Epithelial cell of prostate (primary cell): ENCODE measurements around the gene SPSB4.

ENCODE experiments used
- DNase-seq: peaks from one replicate; pipeline ENCODE4 v3.0.0-alpha.2; 2011; ENCODE audit warnings: low read depth, low spot score
- H3K27ac ChIP-seq: fragments of 450-650 bp; 2 replicates; pipeline ENCODE4 v1.5.1; 2017; ENCODE audit warnings: mild to moderate bottlenecking

SPSB4 gene

DNA sequence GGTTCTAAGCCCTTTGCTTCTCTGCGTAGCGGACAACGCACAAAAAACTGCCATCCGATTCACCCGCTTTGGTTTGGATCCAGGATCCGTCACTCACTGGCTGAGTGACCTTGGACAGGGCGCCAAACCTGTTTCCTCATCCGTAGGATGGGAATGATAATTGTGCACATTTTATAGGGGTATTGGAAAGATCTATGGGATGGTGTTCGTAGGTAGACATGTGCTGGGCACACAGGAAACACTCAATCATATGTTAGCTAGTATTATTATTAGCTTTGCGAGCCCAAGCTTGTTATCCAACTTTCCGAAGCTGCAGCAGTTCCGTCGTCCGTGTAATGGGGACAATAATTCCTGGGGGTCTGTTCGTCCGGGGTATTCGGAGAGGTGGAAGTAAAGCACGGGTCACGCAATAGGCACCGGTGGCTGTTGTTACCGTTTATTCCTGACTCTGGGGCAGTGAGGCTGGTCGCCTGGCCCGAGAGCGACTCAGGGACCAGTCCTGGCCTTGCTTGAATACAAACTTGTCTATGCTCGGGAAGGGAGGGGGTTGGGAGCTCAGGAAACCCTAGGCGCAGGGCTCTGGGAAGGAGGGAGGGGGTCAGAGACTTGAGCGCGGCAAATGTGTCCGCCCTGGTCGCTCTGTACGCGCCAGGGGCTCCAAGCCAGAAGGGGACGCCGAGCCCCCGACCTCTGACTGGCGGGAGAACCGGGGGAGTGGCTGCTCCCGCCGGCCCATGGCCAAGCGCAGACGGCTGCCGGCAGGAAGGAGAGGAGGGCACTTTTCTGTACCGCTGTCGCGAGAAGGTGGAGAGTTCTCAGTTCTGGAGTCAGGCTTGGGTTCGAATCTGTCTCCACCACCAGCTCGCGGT lies 1.3 kb downstream of the SPSB4 start:
- H3K27ac ChIP-seq: no peak overlapping the region
- DNase-seq: no peak

DNA sequence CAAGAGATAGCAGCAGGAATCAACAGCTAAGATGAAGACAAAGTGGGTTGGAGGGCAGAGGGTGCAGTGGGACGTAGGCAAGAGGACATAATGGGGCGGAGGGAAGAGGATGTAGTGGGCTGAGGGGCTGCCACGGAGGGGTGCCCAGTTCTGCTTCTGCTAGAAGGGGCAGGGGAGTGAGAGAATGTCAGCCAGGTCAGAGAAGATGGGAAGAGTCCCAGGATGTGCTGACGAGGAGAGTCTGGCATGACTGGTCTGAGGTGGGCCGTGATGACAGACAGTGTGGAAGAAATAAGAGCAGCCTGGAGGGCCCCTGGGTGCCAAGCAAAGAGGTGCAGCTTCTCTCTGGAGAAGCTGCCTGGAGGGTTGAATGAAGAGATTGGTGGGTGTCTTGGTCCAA lies 4.0 kb downstream of the SPSB4 start:
- no peak for DNase-seq
- no peak overlapping the region for H3K27ac ChIP-seq

DNA sequence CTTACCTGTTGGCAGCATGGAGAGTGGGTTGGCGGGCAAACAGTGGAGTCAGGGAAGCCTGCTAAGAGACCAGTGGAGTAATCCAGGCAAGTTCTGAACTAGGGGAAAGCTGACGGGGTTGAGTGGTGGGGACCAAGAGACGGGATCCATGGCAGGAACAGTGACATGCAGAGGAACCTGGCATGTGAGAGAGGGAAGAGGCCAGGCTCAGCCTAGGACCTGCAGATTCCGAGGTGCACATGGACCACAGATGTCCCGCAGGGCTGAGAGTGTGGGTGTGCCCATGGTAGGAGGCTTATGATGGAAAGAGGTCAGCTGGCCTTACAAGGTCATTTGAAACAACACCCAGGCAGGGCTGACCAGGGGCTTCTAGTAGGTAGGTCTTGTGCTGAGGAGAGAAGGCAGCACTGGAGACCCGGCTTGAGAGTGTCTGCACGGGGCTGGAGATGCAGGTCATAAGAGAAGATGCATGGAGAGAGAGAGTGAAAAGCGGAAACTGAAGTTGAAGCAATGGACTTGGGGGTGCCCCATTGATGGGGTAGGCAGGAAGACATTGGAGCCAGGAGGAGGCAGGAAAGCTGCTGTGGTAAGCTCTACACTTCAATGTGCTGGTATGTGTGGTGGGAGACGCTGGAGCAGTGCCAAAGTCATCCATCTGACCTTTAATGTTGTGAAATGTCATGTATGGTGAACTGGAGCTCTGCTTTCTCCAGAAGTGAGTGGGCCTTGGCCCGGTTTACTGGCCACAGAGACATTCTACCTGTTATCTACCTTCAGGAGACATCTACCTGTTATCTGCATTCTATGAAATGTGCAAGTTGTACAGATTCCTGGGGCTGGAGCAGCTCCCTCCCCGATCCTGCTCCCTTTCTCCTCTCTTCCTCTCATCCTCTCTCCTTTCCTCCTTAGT lies 4.6 kb downstream of the SPSB4 start:
- H3K27ac ChIP-seq: no peak overlapping the region
- DNase-seq: no peak

DNA sequence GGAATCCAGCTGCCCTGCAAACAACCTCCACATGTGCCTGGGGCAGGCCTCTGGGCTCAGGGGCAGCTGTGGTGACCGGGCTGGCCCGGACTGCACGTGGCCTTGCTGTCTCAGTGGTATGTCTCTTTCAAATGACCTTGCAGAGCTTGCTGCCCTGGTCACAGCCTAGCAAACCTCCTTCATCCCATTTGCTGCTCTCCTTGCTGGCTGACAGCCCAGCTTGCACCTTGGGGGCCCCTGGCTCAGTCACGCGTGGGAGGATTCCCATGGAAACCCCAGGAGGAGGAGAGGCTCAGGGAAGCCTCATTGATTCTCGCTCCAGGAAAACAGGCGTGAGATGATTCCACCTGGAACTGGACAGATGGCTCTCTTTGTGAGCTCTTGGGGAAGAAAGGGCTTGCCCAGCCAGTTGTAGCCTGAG lies 5.6 kb downstream of the SPSB4 start:
- H3K27ac ChIP-seq: no peak overlapping the region
- no peak for DNase-seq

DNA sequence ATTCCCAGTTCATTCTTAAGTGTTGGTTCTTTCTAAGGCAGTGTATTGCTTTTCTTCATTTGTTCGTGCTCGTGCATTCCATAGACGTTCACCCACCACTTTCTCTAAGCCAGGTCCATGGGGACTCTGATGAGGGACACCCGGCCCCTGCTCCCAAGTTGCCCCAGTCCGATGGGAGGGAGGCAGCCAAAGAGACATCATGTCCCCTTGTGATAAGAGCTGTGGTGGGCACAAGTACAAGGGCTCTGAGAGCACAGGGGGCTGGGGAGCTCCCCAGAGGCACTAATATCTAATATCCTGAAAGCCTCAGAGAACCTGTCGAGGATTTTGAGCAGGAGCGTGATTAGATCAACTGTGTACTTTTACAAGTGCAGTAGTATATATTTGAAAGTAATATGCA lies 6.3 kb downstream of the SPSB4 start:
- DNase-seq: no peak

DNA sequence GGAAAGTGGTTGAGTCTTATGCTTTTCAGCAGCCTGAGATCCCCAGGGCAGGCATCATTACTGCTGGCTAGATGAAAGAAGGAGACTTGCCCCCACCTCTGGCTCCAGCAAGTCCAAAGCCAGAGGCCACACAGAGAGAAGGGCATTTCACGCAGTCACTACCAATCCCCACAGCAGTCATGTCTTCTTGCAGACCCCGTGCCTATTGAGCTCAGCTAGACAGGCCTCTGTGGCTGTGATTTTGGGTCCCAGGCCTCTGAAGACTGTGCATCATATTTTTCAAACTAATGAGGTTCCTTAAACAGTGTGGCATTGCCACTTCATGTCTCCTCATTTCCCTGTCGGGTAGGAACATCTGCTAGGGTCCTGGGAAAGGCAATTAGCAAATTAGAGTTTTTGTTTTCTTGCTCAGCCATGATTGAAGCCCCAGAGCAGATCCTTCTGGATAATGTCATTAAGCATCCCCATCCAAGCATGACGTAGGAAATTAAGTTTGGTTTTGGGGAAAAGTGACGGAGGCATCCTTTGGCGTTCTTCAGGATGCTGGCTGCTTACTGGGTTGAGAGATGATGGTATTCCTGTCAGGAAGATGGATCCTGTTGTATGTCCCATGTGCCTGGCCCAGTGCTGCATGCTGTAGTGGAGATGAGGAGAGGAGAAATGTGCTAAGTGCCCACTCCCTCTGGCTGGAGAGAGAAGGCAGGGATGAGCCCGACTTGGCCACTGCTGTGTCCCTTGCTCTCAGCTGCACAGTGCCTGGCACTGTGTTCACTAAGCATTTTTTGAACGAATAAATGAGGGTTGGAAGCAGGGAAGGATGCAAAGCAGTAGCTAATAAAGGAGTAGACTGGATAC lies 7.0 kb downstream of the SPSB4 start:
- no peak for DNase-seq

More for the DNA sequence above, 6.3 kb downstream of the SPSB4 start:
- no peak overlapping the region for H3K27ac ChIP-seq

DNA sequence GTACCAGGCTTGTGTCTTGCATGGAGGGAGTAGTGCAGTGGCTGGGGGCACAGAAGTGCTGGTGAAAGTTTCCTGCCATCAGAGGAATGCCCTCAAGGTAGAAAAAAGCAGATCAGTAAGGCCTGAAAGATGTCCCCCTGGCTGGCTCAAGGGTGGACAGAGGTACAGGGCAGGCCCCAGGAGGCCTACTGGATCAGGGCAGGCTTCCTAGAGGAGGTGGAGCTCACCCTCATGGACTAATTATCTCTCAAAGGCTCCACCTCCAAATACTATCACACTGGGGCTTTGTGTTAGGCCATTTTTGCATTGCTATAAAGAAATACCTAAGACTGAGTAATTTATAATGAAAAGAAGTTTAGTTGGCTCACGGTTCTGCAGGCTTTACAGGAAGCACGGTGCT lies 7.8 kb downstream of the SPSB4 start:
- H3K27ac ChIP-seq: no peak overlapping the region
- no peak for DNase-seq

More for the DNA sequence above, 7.0 kb downstream of the SPSB4 start:
- H3K27ac ChIP-seq: no peak overlapping the region

DNA sequence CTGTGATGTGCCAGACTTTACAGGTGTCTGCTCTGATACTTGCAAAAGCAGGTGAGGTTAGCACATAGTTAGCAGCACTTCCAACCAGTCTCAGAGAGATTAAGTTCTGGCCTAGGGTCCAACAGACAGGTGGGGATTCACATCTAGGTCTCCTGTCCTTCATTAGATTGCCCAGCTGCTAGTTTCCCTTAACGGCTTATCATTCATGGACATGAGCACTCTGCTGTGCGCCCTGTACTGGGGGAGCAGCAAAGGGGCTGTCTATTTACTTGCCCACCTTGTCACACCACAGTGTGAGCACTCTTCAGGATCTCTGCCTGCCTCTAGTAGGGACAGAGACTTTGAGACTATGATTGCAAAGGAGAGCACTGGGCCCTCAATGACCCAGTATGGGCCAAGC lies 8.7 kb downstream of the SPSB4 start:
- no peak for DNase-seq
- H3K27ac ChIP-seq: no peak overlapping the region

DNA sequence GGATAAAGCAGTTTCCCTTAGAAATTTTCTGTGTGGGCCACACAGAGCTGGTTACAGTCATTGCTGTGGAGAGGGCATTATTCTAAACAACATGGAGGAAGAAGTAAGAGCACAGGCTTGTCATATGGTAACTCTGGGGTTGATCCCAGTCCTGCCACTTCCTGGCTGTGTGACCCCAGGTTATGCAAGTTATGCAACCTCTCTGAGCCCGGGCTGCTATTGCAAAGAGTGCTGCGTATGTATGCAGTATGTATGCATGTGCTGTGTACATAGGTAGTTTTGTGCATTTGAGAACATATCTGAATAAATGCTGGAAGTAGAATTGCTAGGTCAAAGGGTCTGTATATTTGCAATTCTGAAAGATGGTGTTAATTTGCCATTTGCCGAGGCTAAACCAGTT lies 9.2 kb downstream of the SPSB4 start:
- DNase-seq: no peak
- H3K27ac ChIP-seq: no peak overlapping the region

DNA sequence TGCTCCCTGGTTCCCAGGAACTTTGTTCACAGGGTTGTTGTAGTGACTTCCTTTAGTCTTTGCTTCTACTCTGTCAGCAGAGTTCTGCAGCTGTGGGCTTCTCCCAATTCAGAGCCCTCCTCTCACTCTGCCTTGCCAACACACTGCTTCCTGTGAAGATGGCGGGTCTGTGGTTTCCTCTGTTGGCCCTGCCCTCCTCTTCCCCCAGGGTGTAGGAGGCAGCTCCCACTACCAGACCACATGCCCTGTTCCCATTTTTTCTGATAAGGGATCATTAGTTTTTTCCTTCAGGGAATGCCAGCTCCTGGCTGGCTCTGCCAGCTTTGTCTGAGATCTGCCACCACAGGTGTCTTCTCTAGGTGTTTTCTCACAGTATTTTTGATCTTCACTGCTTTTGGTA lies 12.7 kb downstream of the SPSB4 start:
- no peak overlapping the region for H3K27ac ChIP-seq
- DNase-seq: no peak

DNA sequence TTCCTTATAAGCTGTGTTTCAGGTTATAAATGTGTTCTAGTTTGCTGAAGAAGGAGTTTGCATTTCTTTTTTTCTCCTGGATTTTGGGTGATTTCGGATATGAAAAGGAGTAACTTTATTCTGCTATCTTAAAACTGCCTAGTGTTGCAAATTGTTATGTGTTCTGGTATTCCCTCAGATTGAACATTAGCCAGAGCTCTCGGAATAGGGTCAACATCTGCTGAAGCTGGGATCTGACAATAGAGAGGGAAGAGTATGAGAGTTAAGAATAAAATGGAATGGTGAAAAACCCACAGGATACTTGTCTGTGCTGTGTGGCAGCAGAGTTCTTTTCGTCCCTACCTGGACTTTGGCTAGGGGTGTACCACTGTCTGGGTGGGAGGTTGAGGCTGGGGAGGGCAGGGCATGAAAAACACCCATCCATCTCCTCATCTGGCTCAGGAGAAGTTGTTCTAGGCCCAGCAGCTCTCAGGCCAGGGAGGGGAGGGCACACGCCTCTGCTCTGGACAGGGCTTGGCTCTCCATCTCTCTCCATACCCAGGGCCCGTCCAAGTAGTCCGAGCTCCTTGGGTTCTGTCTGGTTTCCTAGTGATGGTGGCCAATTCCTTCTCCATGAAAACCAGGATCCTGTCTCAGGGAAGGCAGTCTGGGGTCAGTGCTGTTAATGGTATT lies 13.2 kb downstream of the SPSB4 start:
- DNase-seq: no peak
- H3K27ac ChIP-seq: no peak overlapping the region

DNA sequence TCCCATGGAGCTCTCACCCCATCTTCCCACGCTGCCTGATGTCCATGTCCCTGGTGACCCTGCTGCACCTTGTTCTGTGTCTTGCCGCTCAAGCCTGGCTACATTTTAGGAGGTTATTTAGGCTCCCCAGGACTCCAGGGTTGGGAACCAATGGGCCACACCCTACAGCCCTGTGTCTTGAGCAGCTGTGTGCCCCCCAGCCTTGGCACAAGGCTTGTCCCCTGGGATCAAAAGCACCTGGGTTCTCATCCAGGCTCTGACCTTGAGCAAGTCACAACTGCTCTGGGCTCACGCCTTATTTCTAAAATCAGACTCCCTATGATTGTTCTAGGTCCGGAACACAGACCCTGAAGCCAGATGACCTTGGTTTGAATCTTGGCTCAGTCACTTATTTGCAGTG lies 14.1 kb downstream of the SPSB4 start:
- H3K27ac ChIP-seq: no peak overlapping the region
- DNase-seq: no peak

DNA sequence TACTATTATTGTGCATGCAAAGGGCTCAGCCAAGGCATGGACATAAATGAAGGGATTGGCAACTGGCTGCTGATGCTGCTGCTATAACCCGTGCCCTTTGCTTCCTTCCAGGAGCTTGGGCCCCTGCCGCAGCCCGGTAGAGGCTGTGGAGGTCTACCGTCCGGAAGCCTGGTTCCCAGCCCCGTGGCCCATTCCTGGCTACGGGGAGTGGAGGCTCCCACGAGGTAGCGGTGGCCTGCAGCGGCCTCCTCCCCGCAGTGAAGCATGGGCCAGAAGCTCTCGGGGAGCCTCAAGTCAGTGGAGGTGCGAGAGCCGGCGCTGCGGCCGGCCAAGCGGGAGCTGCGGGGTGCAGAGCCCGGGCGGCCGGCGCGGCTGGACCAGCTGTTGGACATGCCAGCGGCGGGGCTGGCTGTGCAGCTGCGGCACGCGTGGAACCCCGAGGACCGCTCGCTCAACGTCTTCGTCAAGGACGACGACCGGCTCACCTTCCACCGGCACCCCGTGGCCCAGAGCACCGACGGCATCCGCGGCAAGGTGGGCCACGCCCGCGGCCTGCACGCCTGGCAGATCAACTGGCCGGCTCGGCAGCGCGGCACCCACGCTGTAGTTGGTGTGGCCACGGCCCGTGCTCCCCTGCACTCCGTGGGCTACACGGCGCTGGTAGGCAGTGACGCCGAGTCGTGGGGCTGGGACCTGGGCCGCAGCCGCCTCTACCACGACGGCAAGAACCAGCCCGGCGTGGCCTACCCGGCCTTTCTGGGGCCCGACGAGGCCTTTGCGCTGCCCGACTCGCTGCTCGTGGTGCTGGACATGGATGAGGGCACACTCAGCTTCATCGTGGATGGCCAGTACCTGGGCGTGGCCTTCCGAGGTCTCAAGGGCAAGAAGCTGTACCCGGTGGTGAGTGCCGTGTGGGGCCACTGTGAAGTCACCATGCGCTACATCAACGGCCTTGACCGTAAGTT lies 15.0 kb downstream of the SPSB4 start:
- no peak overlapping the region for H3K27ac ChIP-seq
- no peak for DNase-seq

DNA sequence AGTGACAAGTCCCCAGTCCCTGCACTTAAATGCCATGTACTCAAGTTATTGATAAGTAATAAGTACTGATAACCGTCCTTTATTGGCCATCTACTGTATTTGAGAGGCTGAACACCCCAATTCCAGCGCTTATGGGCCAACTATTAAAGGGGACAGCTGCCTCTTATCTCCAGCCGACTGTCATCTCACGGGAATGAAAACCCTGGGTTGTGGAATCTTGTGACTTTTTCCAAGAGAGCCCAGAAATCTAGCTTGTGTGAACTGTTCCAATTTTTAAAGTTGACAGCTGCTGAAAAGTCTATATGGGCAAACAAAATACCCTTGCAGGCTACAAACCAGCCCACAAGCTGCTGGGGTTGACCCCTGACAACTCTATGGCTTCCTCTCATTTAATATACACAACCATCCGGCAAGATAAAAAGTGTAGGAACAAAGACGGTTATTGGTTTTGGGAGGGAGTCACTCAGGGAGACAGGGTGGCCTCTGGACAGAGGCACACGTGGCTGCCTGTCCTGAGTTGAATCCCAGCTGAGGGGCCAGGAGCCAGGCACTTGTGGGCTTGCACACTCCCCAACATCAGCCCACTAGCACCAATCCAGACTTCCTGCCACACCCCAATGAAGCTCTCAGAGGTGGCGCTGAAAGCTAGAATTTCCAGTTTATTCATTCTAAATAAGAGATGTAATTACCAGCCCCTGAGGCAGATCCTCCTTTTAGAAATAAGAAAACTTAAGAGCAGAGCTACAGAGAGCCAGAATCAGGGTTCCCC lies 16.2 kb downstream of the SPSB4 start:
- H3K27ac ChIP-seq: no peak overlapping the region
- no peak for DNase-seq

DNA sequence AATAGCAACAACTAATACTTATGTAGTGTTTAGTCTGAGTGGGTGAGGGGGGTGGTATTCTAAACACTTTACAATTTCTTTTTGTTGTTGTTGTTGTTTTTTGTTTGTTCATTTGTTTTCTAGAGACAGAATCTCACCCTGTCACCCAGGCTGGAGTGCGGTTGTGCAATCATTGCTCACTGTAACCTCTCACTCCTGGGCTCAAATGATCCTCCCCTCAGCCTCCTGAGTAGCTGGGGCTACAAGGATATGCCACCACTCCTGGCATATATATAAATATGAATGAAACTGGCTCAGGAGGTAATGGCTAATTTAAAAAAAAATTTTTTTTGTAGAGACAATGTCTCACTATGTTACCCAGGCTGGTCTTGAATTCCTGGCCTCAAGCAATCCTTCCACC lies 19.1 kb downstream of the SPSB4 start:
- H3K27ac ChIP-seq: no peak overlapping the region
- no peak for DNase-seq

DNA sequence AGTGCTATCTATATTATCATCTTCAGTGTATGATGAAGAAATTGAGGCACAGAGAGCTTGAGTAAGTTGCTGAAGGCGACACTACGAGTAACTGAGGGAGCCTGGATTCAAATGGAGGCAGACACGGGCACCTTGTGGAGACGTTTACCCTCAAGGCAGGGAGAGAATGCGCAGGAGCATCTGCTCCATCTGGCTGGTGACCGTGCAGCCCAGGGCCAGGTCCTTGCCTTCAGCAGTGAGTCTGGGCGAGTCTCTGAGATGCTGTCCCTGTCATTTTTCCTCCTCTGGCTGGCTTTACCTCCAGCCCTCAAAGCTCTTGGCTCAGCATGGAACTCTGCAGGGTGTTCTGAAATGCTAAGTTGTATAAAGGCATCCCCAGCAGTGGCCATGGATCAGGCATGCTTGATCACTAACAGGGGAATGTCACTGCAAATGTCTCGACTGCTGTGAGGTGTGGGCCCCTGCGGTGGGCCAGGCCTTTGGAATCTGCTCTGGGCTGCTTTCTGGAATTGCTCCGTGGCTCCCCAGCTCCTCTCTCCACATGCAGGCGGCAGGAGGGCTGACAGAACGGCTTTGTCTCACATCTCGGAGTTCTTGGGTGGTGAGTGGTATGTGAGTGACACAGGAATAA lies 19.7 kb downstream of the SPSB4 start:
- DNase-seq: no peak
- H3K27ac ChIP-seq: no peak overlapping the region

DNA sequence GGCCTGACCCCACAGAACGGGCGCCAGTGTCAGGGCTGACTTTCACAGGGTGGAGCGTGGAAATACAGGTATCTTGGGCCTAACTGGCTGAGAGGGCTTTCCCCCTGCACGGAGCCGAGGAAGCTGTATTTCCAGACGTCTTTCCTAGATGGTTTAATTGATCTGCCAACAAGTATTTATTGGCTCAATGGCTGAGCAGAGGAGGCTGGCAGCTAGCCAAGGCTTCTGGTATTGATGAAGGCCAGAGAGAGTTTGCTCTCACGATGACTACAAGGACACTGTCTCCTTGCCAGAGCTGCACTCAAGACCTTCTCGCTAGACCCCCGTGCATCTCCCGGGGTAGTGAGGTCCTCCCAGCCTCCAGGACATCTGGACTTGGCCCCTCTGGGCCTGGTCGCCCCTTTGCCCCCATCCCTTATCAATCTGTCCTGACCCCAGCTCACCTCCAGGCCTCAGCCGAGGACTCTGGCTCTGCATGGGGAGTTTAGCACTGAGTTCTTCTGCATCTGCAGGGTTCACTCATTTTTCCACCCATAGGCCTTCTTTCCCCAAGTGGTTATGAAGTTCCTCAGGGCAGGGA lies 20.6 kb downstream of the SPSB4 start:
- H3K27ac ChIP-seq: no peak overlapping the region
- no peak for DNase-seq
